SK-N-SH (cell line): Measurements from ENCODE around the gene IPO9. TPM values are rescaled to one million over a fixed set of nuclear protein-coding genes. Genes with fewer than 3 reads are reported as not detected.

Source experiments
- CTCF ChIA-PET: fragments of 300-600, 350-600 bp; formaldehyde crosslinking; extraction: SDS; loops from one replicate; lab custom pipeline; 2021; lab: Yijun Ruan, JAX
- POLR2A ChIA-PET: fragments of 350-600 bp; sonication (Branson Sonifier 250); formaldehyde crosslinking; extraction: SDS; loops from one replicate; lab custom pipeline; 2020; ENCODE audit warnings: antibody characterized with exemption, inconsistent platforms; lab: Yijun Ruan, JAX
- DNase-seq: peaks from one replicate; pipeline ENCODE4 v3.0.0; 2012
- H2AFZ ChIP-seq: fragments of 200-600 bp; sonication (generic); 2 replicates; pipeline ENCODE4 v1.8.1; 2016; ENCODE audit warnings: antibody characterized with exemption, mild to moderate bottlenecking, low read depth
- H3F3A ChIP-seq: fragments of 200-600 bp; sonication (generic); replicated peaks from 2 replicates; pipeline ENCODE3; 2016; ENCODE audit warnings: antibody characterized with exemption, mild to moderate bottlenecking; ENCODE audit not compliant: insufficient read depth
- H3K27ac ChIP-seq, 2 experiments: fragments of 200-500 bp in 1 of 2; fragments of 200-600 bp in 1 of 2; sonication (Bioruptor generic) in 1 of 2; sonication (generic), shearing (Covaris generic) in 1 of 2; 2 replicates each; pipeline versions ENCODE4 v1.5.1 to v1.6.1; 2014 to 2016; ENCODE audit warnings: low read depth in 2 of 2, inconsistent platforms in 1 of 2, low read length in 1 of 2, mild to moderate bottlenecking in 1 of 2, mixed read lengths in 1 of 2
- H3K27me3 ChIP-seq: fragments of 200-600 bp; sonication (generic), shearing (Covaris generic); 2 replicates; pipeline ENCODE4 v1.6.1; 2016; ENCODE audit warnings: mixed run types; ENCODE audit not compliant: insufficient read depth
- H3K36me3 ChIP-seq, 2 experiments: fragments of 200-500 bp in 1 of 2; fragments of 200-600 bp in 1 of 2; sonication (Bioruptor generic) in 1 of 2; sonication (generic) in 1 of 2; replicated peaks in 1 of 2; 2 replicates each; pipeline versions ENCODE3 to v1.5.1; 2014 to 2016; ENCODE audit warnings: low read length in 1 of 2, mild to moderate bottlenecking in 1 of 2; ENCODE audit not compliant: insufficient read depth in 2 of 2, control insufficient read depth in 1 of 2
- H3K4me1 ChIP-seq, 2 experiments: fragments of 200-500 bp in 1 of 2; fragments of 200-600 bp in 1 of 2; sonication (Bioruptor generic) in 1 of 2; sonication (generic), shearing (Covaris generic) in 1 of 2; 2 replicates each; pipeline versions ENCODE4 v1.5.1 to v1.6.1; 2014 to 2016; ENCODE audit warnings: low read depth in 1 of 2, low read length in 1 of 2, mixed run types in 1 of 2; ENCODE audit not compliant: insufficient read depth in 2 of 2, control insufficient read depth in 1 of 2
- H3K4me2 ChIP-seq: fragments of 200-600 bp; sonication (generic), shearing (Covaris generic); 2 replicates; pipeline ENCODE4 v1.6.1; 2017; ENCODE audit warnings: mixed run types
- H3K4me3 ChIP-seq, 2 experiments: fragments of 200-500 bp in 1 of 2; fragments of 200-600 bp in 1 of 2; sonication (Bioruptor generic) in 1 of 2; sonication (generic), shearing (Covaris generic) in 1 of 2; 2 replicates each; pipeline versions ENCODE4 v1.5.1 to v1.8.1; 2014 to 2016; ENCODE audit warnings: low read depth in 2 of 2, inconsistent platforms in 1 of 2, low read length in 1 of 2, mild to moderate bottlenecking in 1 of 2, mixed read lengths in 1 of 2, moderate library complexity in 1 of 2
- H3K79me2 ChIP-seq: fragments of 200-600 bp; sonication (generic); 2 replicates; pipeline ENCODE4 v1.8.1; 2017; ENCODE audit warnings: mild to moderate bottlenecking; ENCODE audit not compliant: insufficient read depth
- H3K9ac ChIP-seq: fragments of 200-600 bp; sonication (generic); 2 replicates; pipeline ENCODE4 v1.6.1; 2017; ENCODE audit warnings: mixed run types
- H3K9me2 ChIP-seq: fragments of 200-600 bp; sonication (generic); 2 replicates; pipeline ENCODE4 v1.6.1; 2017; ENCODE audit warnings: mixed run types
- H3K9me3 ChIP-seq: fragments of 200-600 bp; sonication (generic); 2 replicates; pipeline ENCODE4 v1.6.1; 2017; ENCODE audit warnings: mixed run types, mild to moderate bottlenecking, moderate library complexity
- H4K20me1 ChIP-seq: fragments of 200-600 bp; sonication (generic); 2 replicates; pipeline ENCODE4 v1.6.1; 2017; ENCODE audit warnings: mild to moderate bottlenecking, mixed run types; ENCODE audit not compliant: insufficient read depth
- CHD2 ChIP-seq: fragments of 150-350 bp; IDR thresholded peaks from 2 replicates; pipeline ENCODE4 v1.6.1; 2018; ENCODE audit warnings: low read length; ENCODE audit not compliant: partially characterized antibody
- ELF1 ChIP-seq: IDR thresholded peaks from 2 replicates; pipeline ENCODE4 v1.4.0; 2012
- EP300 ChIP-seq, 2 experiments: IDR thresholded peaks; 2 replicates each; pipeline versions ENCODE4 v1.4.0 to v1.6.1; 2012; ENCODE audit warnings: borderline replicate concordance in 1 of 2, low read depth in 1 of 2, low read length in 1 of 2
- EZH2phosphoT487 ChIP-seq: fragments of 200-600 bp; sonication (generic); IDR thresholded peaks from 2 replicates; pipeline ENCODE4 v1.6.1; 2017; ENCODE audit warnings: low read depth, mixed run types, mild to moderate bottlenecking, antibody characterized with exemption, moderate library complexity, borderline replicate concordance
- FOXM1 ChIP-seq: IDR thresholded peaks from 2 replicates; pipeline ENCODE4 v1.4.0; 2012; ENCODE audit warnings: low read depth, mild to moderate bottlenecking
- GATA2 ChIP-seq: sonication (generic); formaldehyde crosslinking; IDR thresholded peaks from 2 replicates; pipeline ENCODE4 v1.5.0; 2020; ENCODE audit warnings: mild to moderate bottlenecking, missing genetic modification reagents
- IRF3 ChIP-seq: fragments of 150-350 bp; IDR thresholded peaks from 2 replicates; pipeline ENCODE4 v1.6.1; 2016; ENCODE audit warnings: mild to moderate bottlenecking, low read depth, low read length
- JUND ChIP-seq: IDR thresholded peaks from 2 replicates; pipeline ENCODE4 v1.4.0; 2012
- NFIC ChIP-seq: IDR thresholded peaks from 2 replicates; pipeline ENCODE4 v1.4.0; 2012; ENCODE audit warnings: borderline replicate concordance
- RCOR1 ChIP-seq: fragments of 150-350 bp; IDR thresholded peaks from 2 replicates; pipeline ENCODE4 v1.6.1; 2017; ENCODE audit warnings: antibody characterized with exemption, low read length
- REST ChIP-seq: IDR thresholded peaks from 2 replicates; pipeline ENCODE4 v1.6.1; 2012; ENCODE audit warnings: mild to moderate bottlenecking, low read depth, low read length, moderate library complexity
- TCF12 ChIP-seq: IDR thresholded peaks from 2 replicates; pipeline ENCODE4 v1.4.0; 2012
- YY1 ChIP-seq: IDR thresholded peaks from 2 replicates; pipeline ENCODE4 v1.4.0; 2012; ENCODE audit warnings: low read depth, mild to moderate bottlenecking
- ZBTB33 ChIP-seq: IDR thresholded peaks from 2 replicates; pipeline ENCODE4 v1.4.0; 2012; ENCODE audit warnings: low read depth, borderline replicate concordance
- WGBS: methylation state at CpG from one replicate; pipeline ENCODE4 v1.1.6; 2017; ENCODE audit warnings: low lambda C conversion rate; 5-methylcytosine and 5-hydroxymethylcytosine counted together
- polyA plus RNA-seq, 3 experiments: library from polyadenylated mRNA; depleted of rRNA; stranded (reverse); fragments of >200 nt; gene quantifications; 2 replicates each; pipeline ENCODE4 v1.2.3, GENCODE V29; 2012

IPO9 gene
- polyA plus RNA-seq, 1 of the 3 experiments (the other 2 are of a cell fraction), result 24.5 TPM

GRCh38 chr1:201800246-201800645, 28.7 kb upstream of the IPO9 start (continued):
- TF ChIP-seq REST (no peak), GATA2 (CRISPR knock-in tag) (no peak)

GRCh38 chr1:201806801-201807200, 22.2 kb upstream of the IPO9 start:
- CTCF ChIA-PET, result interaction anchor here (0.6 to 3.2 kb wide), 8 partner anchors 12 to 247 kb away, joined by 3 to 18 read pairs (median 5); no protein-coding TSS in a partner anchor
- peaks cover 80 to 94% of the 10 kb centered on the region in 2 experiments for H3K36me3 ChIP-seq
- no peaks in the 10 kb centered on the region for H3K4me1 ChIP-seq
- H2AFZ ChIP-seq, result no peak overlapping the region
- H3K9me3 ChIP-seq, result no peaks in the 10 kb centered on the region
- H3K4me3 ChIP-seq, result no peak overlapping the region
- no peak overlapping the region for H3K4me2 ChIP-seq
- 93% methylated on average over 4 of the region's 4 CpGs for WGBS
- POLR2A ChIA-PET, result no interaction called here
- H3K9me2 ChIP-seq, result no peaks in the 10 kb centered on the region
- no peak overlapping the region for H3K9ac ChIP-seq
- DNase-seq, result no peak
- peaks cover 67% of the 10 kb centered on the region for H3K79me2 ChIP-seq
- no peaks in the 10 kb centered on the region for H4K20me1 ChIP-seq
- H3K27ac ChIP-seq, result no peak overlapping the region
- no peaks in the 10 kb centered on the region for H3K27me3 ChIP-seq
- TF ChIP-seq ELF1, result no peak
- TF ChIP-seq CHD2, result no peak
- no peak for TF ChIP-seq YY1
- TF ChIP-seq RCOR1, result no peak
- no peak for TF ChIP-seq NFIC
- TF ChIP-seq TCF12, result no peak
- peaks cover 20% of the 10 kb centered on the region for H3F3A ChIP-seq

GRCh38 chr1:201807958-201808632, 20.9 kb upstream of the IPO9 start:
- CTCF ChIA-PET, result interaction anchor here (0.6 to 3.2 kb wide), 8 partner anchors 11 to 295 kb away, joined by 3 to 18 read pairs (median 5); no protein-coding TSS in a partner anchor

More at GRCh38 chr1:201807958-201808632, 20.9 kb upstream of the IPO9 start:
- H4K20me1 ChIP-seq, result no peaks in the 10 kb centered on the region
- H3K4me3 ChIP-seq, result no peak overlapping the region
- H3K27ac ChIP-seq, result no peak overlapping the region
- H3K9ac ChIP-seq, result no peak overlapping the region
- peaks cover 14% of the 10 kb centered on the region for H3F3A ChIP-seq
- no peaks in the 10 kb centered on the region for H3K9me3 ChIP-seq
- H3K4me1 ChIP-seq, result no peaks in the 10 kb centered on the region
- DNase-seq, result no peak
- peaks cover 67% of the 10 kb centered on the region; the same call in 1 of the 2 replicates for H3K79me2 ChIP-seq
- no peaks in the 10 kb centered on the region for H3K9me2 ChIP-seq
- POLR2A ChIA-PET, result no interaction called here
- H3K27me3 ChIP-seq, result no peaks in the 10 kb centered on the region
- TF ChIP-seq EP300 (IDR thresholded peaks at IDR 0.05; ENCODE audit: borderline replicate concordance in 1 of 2, low read depth in 1 of 2, low read length in 1 of 2), result no peak
- no peak for TF ChIP-seq IRF3
- no peak for TF ChIP-seq JUND
- TF ChIP-seq ELF1, result no peak
- TF ChIP-seq FOXM1, result no peak
- TF ChIP-seq ZBTB33, result no peak
- no peak for TF ChIP-seq EZH2phosphoT487
- TF ChIP-seq NFIC, result no peak
- 95% methylated on average over 11 of the region's 11 CpGs for WGBS
- no peak overlapping the region for H2AFZ ChIP-seq
- H3K4me2 ChIP-seq, result no peak overlapping the region
- H3K36me3 ChIP-seq, result peaks cover 88 to 94% of the 10 kb centered on the region in 2 experiments
